Activated naive CD4-positive, alpha-beta T cell treated with anti-CD3 and anti-CD28 coated beads, Interleukin-2, amount 50 U/mL, for 24 hours (primary cell): ENCODE data around the gene AFM.

ENCODE experiments used
- H3K27ac Mint-ChIP-seq: one replicate; pipeline ENCODE4 v1.8.0; 2021; ENCODE audit warnings: mild to moderate bottlenecking, mixed read lengths
- H3K27me3 Mint-ChIP-seq: one replicate; pipeline ENCODE4 v1.8.0; 2021; ENCODE audit warnings: mixed read lengths
- H3K36me3 Mint-ChIP-seq: one replicate; pipeline ENCODE4 v1.8.0; 2021; ENCODE audit warnings: mixed read lengths
- H3K4me1 Mint-ChIP-seq: one replicate; pipeline ENCODE4 v1.8.0; 2021; ENCODE audit warnings: mixed read lengths
- H3K4me3 Mint-ChIP-seq: one replicate; pipeline ENCODE4 v1.8.0; 2021; ENCODE audit warnings: mild to moderate bottlenecking, mixed read lengths
- H3K9me3 Mint-ChIP-seq: one replicate; pipeline ENCODE4 v1.8.0; 2021; ENCODE audit warnings: mixed read lengths

Gene AFM

GRCh38 chr4:73481358-73481757 lies at the start of gene AFM:
Gene AFM, plus strand, starts transcription at chr4:73481745. Its CDS starts 31 bp downstream, at chr4:73481776.
- no peak within 1 kb of the TSS for H3K4me3 Mint-ChIP-seq
- peaks cover 2% of the 10 kb centered on the region for H3K27me3 Mint-ChIP-seq
- no peak within 1 kb of the TSS for H3K27ac Mint-ChIP-seq
- no peaks in the 10 kb centered on the region for H3K9me3 Mint-ChIP-seq
- no peaks in the 10 kb centered on the region for H3K4me1 Mint-ChIP-seq
- H3K36me3 Mint-ChIP-seq: no peaks in the 10 kb centered on the region

GRCh38 chr4:73431813-73432168 lies 49.8 kb upstream of the AFM start:
- H3K4me3 Mint-ChIP-seq: no peak overlapping the region
- H3K27me3 Mint-ChIP-seq: peaks cover 4% of the 10 kb centered on the region
- no peak overlapping the region for H3K27ac Mint-ChIP-seq
- no peaks in the 10 kb centered on the region for H3K36me3 Mint-ChIP-seq
- H3K9me3 Mint-ChIP-seq: no peaks in the 10 kb centered on the region
- H3K4me1 Mint-ChIP-seq: no peaks in the 10 kb centered on the region

GRCh38 chr4:73432169-73433000 lies 49.2 kb upstream of the AFM start:
- Mint-ChIP-seq H3K4me1 (no peaks in the 10 kb centered on the region), H3K27ac (no peak overlapping the region), H3K4me3 (no peak overlapping the region), H3K9me3 (no peaks in the 10 kb centered on the region), H3K27me3 (peaks cover 10% of the 10 kb centered on the region), H3K36me3 (no peaks in the 10 kb centered on the region)

GRCh38 chr4:73433140-73433539 lies 48.4 kb upstream of the AFM start:
- Mint-ChIP-seq H3K27ac (no peak overlapping the region), H3K4me3 (no peak overlapping the region), H3K27me3 (peaks cover 8% of the 10 kb centered on the region), H3K9me3 (no peaks in the 10 kb centered on the region), H3K4me1 (no peaks in the 10 kb centered on the region), H3K36me3 (no peaks in the 10 kb centered on the region)

GRCh38 chr4:73434311-73434710 lies 47.2 kb upstream of the AFM start:
- no peak overlapping the region for H3K4me3 Mint-ChIP-seq
- H3K27ac Mint-ChIP-seq: no peak overlapping the region
- H3K4me1 Mint-ChIP-seq: no peaks in the 10 kb centered on the region
- no peaks in the 10 kb centered on the region for H3K9me3 Mint-ChIP-seq
- no peaks in the 10 kb centered on the region for H3K36me3 Mint-ChIP-seq
- H3K27me3 Mint-ChIP-seq: peaks cover 9% of the 10 kb centered on the region

- Mint-ChIP-seq H3K27ac (no peak within 1 kb of the TSS), H3K36me3 (no peaks in the 10 kb centered on the region), H3K4me1 (no peaks in the 10 kb centered on the region)
These were observed 45.6 kb upstream of the AFM start, which contains the start of gene AFP for GRCh38 chr4:73435984-73436383. Gene AFP, plus strand, starts transcription at chr4:73436221. Its CDS starts 42 bp downstream, at chr4:73436263.

GRCh38 chr4:73436674-73437557 lies 44.6 kb upstream of the AFM start:
- Mint-ChIP-seq H3K36me3 (no peaks in the 10 kb centered on the region), H3K27me3 (peaks cover 14% of the 10 kb centered on the region), H3K27ac (no peak overlapping the region), H3K9me3 (no peaks in the 10 kb centered on the region), H3K4me1 (no peaks in the 10 kb centered on the region), H3K4me3 (no peak overlapping the region)

More at GRCh38 chr4:73435984-73436383, 45.6 kb upstream of the AFM start, which contains the start of gene AFP:
- Mint-ChIP-seq H3K4me3 (no peak within 1 kb of the TSS), H3K27me3 (peaks cover 11% of the 10 kb centered on the region), H3K9me3 (no peaks in the 10 kb centered on the region)

GRCh38 chr4:73437558-73437956 lies 44.0 kb upstream of the AFM start:
- H3K27ac Mint-ChIP-seq: no peak overlapping the region

GRCh38 chr4:73438048-73438447 lies 43.5 kb upstream of the AFM start:
- Mint-ChIP-seq H3K9me3 (no peaks in the 10 kb centered on the region), H3K27ac (no peak overlapping the region), H3K4me3 (no peak overlapping the region), H3K36me3 (no peaks in the 10 kb centered on the region), H3K27me3 (peaks cover 15% of the 10 kb centered on the region), H3K4me1 (no peaks in the 10 kb centered on the region)

More at GRCh38 chr4:73437558-73437956, 44.0 kb upstream of the AFM start:
- Mint-ChIP-seq H3K36me3 (no peaks in the 10 kb centered on the region), H3K9me3 (no peaks in the 10 kb centered on the region), H3K4me3 (no peak overlapping the region), H3K27me3 (peaks cover 15% of the 10 kb centered on the region), H3K4me1 (no peaks in the 10 kb centered on the region)

- no peaks in the 10 kb centered on the region for H3K36me3 Mint-ChIP-seq
- H3K4me3 Mint-ChIP-seq: no peak overlapping the region
- H3K27ac Mint-ChIP-seq: no peak overlapping the region
- no peaks in the 10 kb centered on the region for H3K9me3 Mint-ChIP-seq
- H3K27me3 Mint-ChIP-seq: peaks cover 15% of the 10 kb centered on the region
- no peaks in the 10 kb centered on the region for H3K4me1 Mint-ChIP-seq
These were observed 42.8 kb upstream of the AFM start for GRCh38 chr4:73438582-73439215.

- no peaks in the 10 kb centered on the region for H3K9me3 Mint-ChIP-seq
- no peak overlapping the region for H3K27ac Mint-ChIP-seq
- H3K27me3 Mint-ChIP-seq: peaks cover 13% of the 10 kb centered on the region
- no peak overlapping the region for H3K4me3 Mint-ChIP-seq
- H3K36me3 Mint-ChIP-seq: no peaks in the 10 kb centered on the region
- no peaks in the 10 kb centered on the region for H3K4me1 Mint-ChIP-seq
These were observed 42.1 kb upstream of the AFM start for GRCh38 chr4:73439445-73439844.

- Mint-ChIP-seq H3K4me3 (no peak overlapping the region), H3K27ac (no peak overlapping the region), H3K27me3 (peaks cover 13% of the 10 kb centered on the region), H3K4me1 (no peaks in the 10 kb centered on the region), H3K36me3 (no peaks in the 10 kb centered on the region), H3K9me3 (no peaks in the 10 kb centered on the region)
These were observed 41.6 kb upstream of the AFM start for GRCh38 chr4:73439991-73440390.

- Mint-ChIP-seq H3K4me1 (no peaks in the 10 kb centered on the region), H3K36me3 (no peaks in the 10 kb centered on the region), H3K27me3 (peaks cover 13% of the 10 kb centered on the region), H3K27ac (no peak overlapping the region), H3K9me3 (no peaks in the 10 kb centered on the region), H3K4me3 (no peak overlapping the region)
These were observed 40.9 kb upstream of the AFM start for GRCh38 chr4:73440653-73441052.

- Mint-ChIP-seq H3K36me3 (peaks cover 1% of the 10 kb centered on the region), H3K27me3 (peaks cover 10% of the 10 kb centered on the region), H3K4me3 (no peak overlapping the region), H3K27ac (no peak overlapping the region), H3K9me3 (no peaks in the 10 kb centered on the region), H3K4me1 (no peaks in the 10 kb centered on the region)
These were observed 39.3 kb upstream of the AFM start for GRCh38 chr4:73442275-73442674.

- peaks cover 1% of the 10 kb centered on the region for H3K36me3 Mint-ChIP-seq
- no peak overlapping the region for H3K4me3 Mint-ChIP-seq
- H3K27me3 Mint-ChIP-seq: peaks cover 8% of the 10 kb centered on the region
- no peaks in the 10 kb centered on the region for H3K9me3 Mint-ChIP-seq
- no peaks in the 10 kb centered on the region for H3K4me1 Mint-ChIP-seq
- no peak overlapping the region for H3K27ac Mint-ChIP-seq
These were observed 38.3 kb upstream of the AFM start for GRCh38 chr4:73443224-73443623.
